Breast epithelium (tissue), 3 donors: Measurements from ENCODE around the gene LEP.

Source experiments
- POLR2A ChIP-seq: fragments of 450-650 bp; IDR thresholded peaks from one replicate; pipeline ENCODE4 v1.6.1; 2016; ENCODE audit warnings: antibody characterized with exemption, mild to moderate bottlenecking, moderate library complexity
- TF ChIP-seq, protein P1 (sequence below), 3 donors: fragments of 450-650 bp; IDR thresholded peaks; one replicate each; pipeline ENCODE4 v1.5.1; 2016 to 2017; ENCODE audit warnings: antibody characterized with exemption in 3 of 3, mild to moderate bottlenecking in 3 of 3, moderate library complexity in 3 of 3

GRCh38 chr7:128265906-128266300, 24.8 kb downstream of the LEP start:
- TF ChIP-seq, protein P1, sequence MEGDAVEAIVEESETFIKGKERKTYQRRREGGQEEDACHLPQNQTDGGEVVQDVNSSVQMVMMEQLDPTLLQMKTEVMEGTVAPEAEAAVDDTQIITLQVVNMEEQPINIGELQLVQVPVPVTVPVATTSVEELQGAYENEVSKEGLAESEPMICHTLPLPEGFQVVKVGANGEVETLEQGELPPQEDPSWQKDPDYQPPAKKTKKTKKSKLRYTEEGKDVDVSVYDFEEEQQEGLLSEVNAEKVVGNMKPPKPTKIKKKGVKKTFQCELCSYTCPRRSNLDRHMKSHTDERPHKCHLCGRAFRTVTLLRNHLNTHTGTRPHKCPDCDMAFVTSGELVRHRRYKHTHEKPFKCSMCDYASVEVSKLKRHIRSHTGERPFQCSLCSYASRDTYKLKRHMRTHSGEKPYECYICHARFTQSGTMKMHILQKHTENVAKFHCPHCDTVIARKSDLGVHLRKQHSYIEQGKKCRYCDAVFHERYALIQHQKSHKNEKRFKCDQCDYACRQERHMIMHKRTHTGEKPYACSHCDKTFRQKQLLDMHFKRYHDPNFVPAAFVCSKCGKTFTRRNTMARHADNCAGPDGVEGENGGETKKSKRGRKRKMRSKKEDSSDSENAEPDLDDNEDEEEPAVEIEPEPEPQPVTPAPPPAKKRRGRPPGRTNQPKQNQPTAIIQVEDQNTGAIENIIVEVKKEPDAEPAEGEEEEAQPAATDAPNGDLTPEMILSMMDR (IDR thresholded peaks at IDR 0.05), result no peak
- TF ChIP-seq POLR2A, result no peak
